Mesendoderm (in vitro differentiated cells): ENCODE measurements around the gene MARCO. TPM values are rescaled to one million over a fixed set of nuclear protein-coding genes. Genes with fewer than 3 reads are reported as not detected.

ENCODE experiments used
- DNase-seq: peaks from one replicate; pipeline ENCODE4 v3.0.0; 2013
- H2AK5ac ChIP-seq: 2 replicates; pipeline ENCODE4 v1.6.1; 2013; ENCODE audit warnings: low read length, inconsistent platforms
- H2BK120ac ChIP-seq: 2 replicates; pipeline ENCODE4 v1.6.1; 2013; ENCODE audit warnings: low read depth, mild to moderate bottlenecking, low read length, moderate library complexity, mixed read lengths
- H2BK15ac ChIP-seq: replicated peaks from 2 replicates; pipeline ENCODE4 v1.6.1; 2013; ENCODE audit warnings: low read depth, mild to moderate bottlenecking, moderate library complexity
- H2BK5ac ChIP-seq: 2 replicates; pipeline ENCODE4 v1.6.1; 2013; ENCODE audit warnings: low read length, inconsistent platforms
- H3K18ac ChIP-seq: 2 replicates; pipeline ENCODE4 v1.6.1; 2013; ENCODE audit warnings: mild to moderate bottlenecking, low read length, mixed read lengths
- H3K23ac ChIP-seq: one replicate; pipeline ENCODE4 v1.6.1; 2013; ENCODE audit warnings: low read length
- H3K27ac ChIP-seq: 2 replicates; pipeline ENCODE4 v1.5.1; 2013; ENCODE audit warnings: low read depth, mild to moderate bottlenecking, inconsistent platforms, low read length, moderate library complexity
- H3K27me3 ChIP-seq: 2 replicates; pipeline ENCODE4 v1.6.1; 2013; ENCODE audit warnings: low read length, control low read depth, mild to moderate bottlenecking, inconsistent platforms; ENCODE audit not compliant: insufficient read depth, poor library complexity
- H3K36me3 ChIP-seq: 2 replicates; pipeline ENCODE4 v1.6.1; 2013; ENCODE audit warnings: low read length, inconsistent platforms; ENCODE audit not compliant: control insufficient read depth, insufficient read depth
- H3K4ac ChIP-seq: one replicate; pipeline ENCODE4 v1.6.1; 2013; ENCODE audit warnings: low read depth, mild to moderate bottlenecking, low read length, moderate library complexity
- H3K4me1 ChIP-seq: 2 replicates; pipeline ENCODE4 v1.6.1; 2013; ENCODE audit warnings: low read depth, low read length, inconsistent platforms; ENCODE audit not compliant: control insufficient read depth
- H3K4me2 ChIP-seq: 2 replicates; pipeline ENCODE4 v1.6.1; 2013; ENCODE audit warnings: low read length
- H3K4me3 ChIP-seq: 2 replicates; pipeline ENCODE4 v1.5.1; 2013; ENCODE audit warnings: mild to moderate bottlenecking, low read length
- H3K56ac ChIP-seq: one replicate; pipeline ENCODE4 v1.6.1; 2013; ENCODE audit warnings: low read length
- H3K79me1 ChIP-seq: 2 replicates; pipeline ENCODE4 v1.6.1; 2013; ENCODE audit warnings: low read length, inconsistent platforms
- H3K79me2 ChIP-seq: 2 replicates; pipeline ENCODE4 v1.6.1; 2013; ENCODE audit warnings: mild to moderate bottlenecking, low read length; ENCODE audit not compliant: control insufficient read depth, insufficient read depth
- H3K9ac ChIP-seq: 2 replicates; pipeline ENCODE4 v1.6.1; 2013; ENCODE audit warnings: low read length, inconsistent platforms
- H4K5ac ChIP-seq: one replicate; pipeline ENCODE4 v1.6.1; 2013; ENCODE audit warnings: low read length
- H4K8ac ChIP-seq: one replicate; pipeline ENCODE4 v1.6.1; 2013; ENCODE audit warnings: low read depth, mild to moderate bottlenecking, control low read depth, low read length, moderate library complexity
- WGBS: extraction: QIAGEN DNeasy Blood & Tissue Kit; methylation state at CpG from one replicate; pipeline ENCODE4 v1.1.7; 2013; ENCODE audit warnings: low lambda C conversion rate, missing lambda C conversion rate; ENCODE audit not compliant: insufficient coverage; ENCODE audit errors: extremely low coverage; 5-methylcytosine and 5-hydroxymethylcytosine counted together
- polyA plus RNA-seq, 2 experiments: library from polyadenylated mRNA; stranded (reverse); fragments of 200-250 nt; gene quantifications; one replicate each; pipeline ENCODE4 v1.2.3, GENCODE V29; 2013

MARCO gene
- not detected for polyA plus RNA-seq (2013, experiment 1 of 2)
- not detected for polyA plus RNA-seq (2013, experiment 2 of 2)

DNA sequence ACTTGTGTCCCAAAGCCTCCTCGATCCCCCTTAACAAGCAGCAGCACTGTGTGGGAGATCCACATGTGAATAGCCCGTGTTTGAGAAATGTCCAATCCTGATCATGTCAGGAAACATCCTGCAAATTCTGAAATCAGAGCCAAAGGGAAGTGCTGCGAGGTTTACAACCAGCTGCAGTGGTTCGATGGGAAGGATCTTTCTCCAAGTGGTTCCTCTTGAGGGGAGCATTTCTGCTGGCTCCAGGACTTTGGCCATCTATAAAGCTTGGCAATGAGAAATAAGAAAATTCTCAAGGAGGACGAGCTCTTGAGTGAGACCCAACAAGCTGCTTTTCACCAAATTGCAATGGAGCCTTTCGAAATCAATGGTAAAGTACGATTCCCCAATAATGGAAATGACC, at the start of gene MARCO:
Gene MARCO, plus strand, starts transcription at position 164 of the 400 bp plus-strand sequence. Its CDS starts 107 bp downstream, at position 271.
- no peaks in the 10 kb centered on the region for H3K79me2 ChIP-seq
- no peak within 1 kb of the TSS for H3K56ac ChIP-seq
- H3K4ac ChIP-seq: no peak within 1 kb of the TSS
- H2AK5ac ChIP-seq: no peak within 1 kb of the TSS
- no peaks in the 10 kb centered on the region for H3K4me1 ChIP-seq
- H3K79me1 ChIP-seq: no peaks in the 10 kb centered on the region
- no CpG with 5 or more reads among the region's 7 CpGs for WGBS
- no peak within 1 kb of the TSS for H2BK15ac ChIP-seq
- H3K4me3 ChIP-seq: no peak within 1 kb of the TSS
- no peak within 1 kb of the TSS for H4K8ac ChIP-seq
- no peaks in the 10 kb centered on the region for H3K27me3 ChIP-seq
- no peak within 1 kb of the TSS for H3K9ac ChIP-seq
- no peak within 1 kb of the TSS for H2BK120ac ChIP-seq
- H3K18ac ChIP-seq: no peak within 1 kb of the TSS
- no peaks in the 10 kb centered on the region for H3K36me3 ChIP-seq
- no peak within 1 kb of the TSS for H3K27ac ChIP-seq
- no peak within 1 kb of the TSS for H3K4me2 ChIP-seq
- no peak within 1 kb of the TSS for H4K5ac ChIP-seq
- no peak for DNase-seq
- no peak within 1 kb of the TSS for H2BK5ac ChIP-seq
- no peak within 1 kb of the TSS for H3K23ac ChIP-seq

DNA sequence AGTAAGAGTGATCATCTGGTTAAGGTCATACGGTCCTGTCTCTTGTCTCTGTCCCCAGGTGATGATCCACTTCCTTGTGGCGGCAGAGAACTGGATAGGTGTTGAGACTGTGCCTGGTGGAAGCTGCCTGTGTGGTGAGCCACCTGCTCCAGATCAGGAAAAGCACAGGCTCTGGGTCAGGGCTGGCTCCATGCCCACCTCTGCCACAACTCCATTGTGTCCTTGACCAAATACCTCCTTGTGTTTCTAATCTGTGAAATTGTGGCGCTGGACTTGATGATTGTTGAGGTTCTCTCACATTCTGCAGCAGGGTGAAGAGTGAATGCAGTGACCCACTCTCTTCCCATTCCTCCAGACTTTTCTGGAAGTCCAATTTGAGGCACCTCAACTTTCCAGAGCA, 48.9 kb upstream of the MARCO start:
- DNase-seq: no peak
- H2BK5ac ChIP-seq: no peak overlapping the region
- H3K4me1 ChIP-seq: no peaks in the 10 kb centered on the region
- no peak overlapping the region for H3K9ac ChIP-seq
- H3K27me3 ChIP-seq: no peaks in the 10 kb centered on the region
- no CpG with 5 or more reads among the region's 3 CpGs for WGBS
- no peak overlapping the region for H3K56ac ChIP-seq
- H3K79me1 ChIP-seq: no peaks in the 10 kb centered on the region
- no peak overlapping the region for H3K4me3 ChIP-seq
- no peak overlapping the region for H3K4ac ChIP-seq
- no peak overlapping the region for H3K27ac ChIP-seq
- H4K8ac ChIP-seq: no peak overlapping the region
- no peak overlapping the region for H2BK15ac ChIP-seq
- no peak overlapping the region for H2AK5ac ChIP-seq
- H2BK120ac ChIP-seq: no peak overlapping the region
- H3K36me3 ChIP-seq: no peaks in the 10 kb centered on the region
- no peak overlapping the region for H3K18ac ChIP-seq
- H4K5ac ChIP-seq: no peak overlapping the region
- H3K23ac ChIP-seq: no peak overlapping the region
- H3K4me2 ChIP-seq: no peak overlapping the region
- H3K79me2 ChIP-seq: no peaks in the 10 kb centered on the region

- Histone ChIP-seq H3K79me1 (no peaks in the 10 kb centered on the region), H2BK15ac (no peak overlapping the region), H3K23ac (no peak overlapping the region), H3K4me3 (no peak overlapping the region), H3K79me2 (no peaks in the 10 kb centered on the region), H4K8ac (no peak overlapping the region), H4K5ac (no peak overlapping the region), H3K4ac (no peak overlapping the region), H3K9ac (no peak overlapping the region), H2BK120ac (no peak overlapping the region), H3K27ac (no peak overlapping the region), H2BK5ac (no peak overlapping the region), H2AK5ac (no peak overlapping the region), H3K4me1 (no peaks in the 10 kb centered on the region), H3K56ac (no peak overlapping the region), H3K36me3 (no peaks in the 10 kb centered on the region), H3K18ac (no peak overlapping the region), H3K4me2 (no peak overlapping the region), H3K27me3 (no peaks in the 10 kb centered on the region)
- DNase-seq: no peak
- no CpG with 5 or more reads among the region's 11 CpGs for WGBS
Observed at GRCh38 chr2:118902266-118903028, 39.5 kb upstream of the MARCO start.

DNA sequence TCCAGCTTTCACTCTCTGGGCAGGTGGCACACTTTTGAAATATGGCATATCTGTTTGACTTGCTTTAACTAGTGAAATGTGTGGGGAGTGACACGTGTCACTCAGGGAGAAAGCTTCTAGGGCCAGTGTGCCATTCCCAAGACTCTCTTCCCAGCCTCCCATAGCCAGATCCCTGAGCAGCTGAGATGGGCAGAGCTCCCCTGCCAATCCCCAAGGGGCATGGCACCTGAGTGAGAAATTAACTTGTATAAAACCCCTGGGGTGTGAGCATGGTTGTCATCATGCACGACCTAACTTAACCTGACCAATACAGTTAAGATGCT, 39.0 kb upstream of the MARCO start:
- Histone ChIP-seq H3K23ac (no peak overlapping the region), H3K56ac (no peak overlapping the region), H2BK120ac (no peak overlapping the region), H4K5ac (no peak overlapping the region), H3K4ac (no peak overlapping the region), H3K36me3 (no peaks in the 10 kb centered on the region), H2AK5ac (no peak overlapping the region), H2BK15ac (no peak overlapping the region), H3K79me2 (no peaks in the 10 kb centered on the region), H3K4me2 (no peak overlapping the region), H3K79me1 (no peaks in the 10 kb centered on the region), H4K8ac (no peak overlapping the region), H3K4me1 (no peaks in the 10 kb centered on the region), H3K27ac (no peak overlapping the region), H3K4me3 (no peak overlapping the region), H3K27me3 (no peaks in the 10 kb centered on the region), H2BK5ac (no peak overlapping the region), H3K9ac (no peak overlapping the region), H3K18ac (no peak overlapping the region)
- no CpG with 5 or more reads among the region's 2 CpGs for WGBS
- DNase-seq: no peak

DNA sequence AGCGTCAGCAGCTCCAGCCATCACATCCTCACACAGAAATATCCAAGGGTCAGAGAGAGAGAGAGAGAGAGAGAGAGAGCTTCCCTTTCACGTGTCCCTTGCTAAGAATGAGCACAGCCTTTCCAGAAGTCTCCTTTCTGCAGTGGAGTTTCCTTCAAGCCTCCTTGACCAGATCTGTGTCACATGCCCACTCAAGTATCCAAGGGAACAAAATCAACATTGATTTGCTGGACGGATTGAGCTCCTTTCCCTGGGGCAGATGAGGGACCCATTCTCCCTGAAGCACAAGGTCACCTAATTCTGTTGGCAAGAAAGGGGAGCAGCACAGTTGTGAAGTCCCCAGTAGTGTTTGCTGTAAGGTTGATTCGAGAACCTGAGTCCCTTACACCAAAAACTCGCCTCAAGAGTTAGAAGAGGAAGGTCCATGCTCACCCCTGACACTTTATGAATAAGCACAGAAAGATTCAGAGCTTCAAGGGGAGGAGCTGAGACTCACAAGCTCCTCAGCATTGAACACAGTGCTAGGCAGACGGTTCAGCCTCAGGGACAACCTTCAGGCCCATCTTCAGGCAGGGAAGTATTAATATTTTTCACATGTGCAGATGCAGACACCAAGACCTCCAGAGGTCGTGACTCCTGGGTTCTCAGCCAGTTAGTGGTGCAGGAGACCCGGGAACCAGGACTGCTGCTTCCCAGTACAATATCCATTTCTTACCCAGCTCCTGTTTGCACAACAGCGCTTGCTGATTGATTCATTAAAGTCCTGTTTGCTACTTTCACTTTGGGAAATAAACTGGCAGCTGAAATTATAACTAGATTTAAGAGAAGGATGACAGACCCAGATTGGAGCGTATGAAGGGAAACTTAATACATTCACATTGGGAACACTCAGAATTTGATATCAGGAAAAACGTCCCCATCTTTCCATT, 38.2 kb upstream of the MARCO start:
- H3K36me3 ChIP-seq: no peaks in the 10 kb centered on the region
- no peak overlapping the region for H3K56ac ChIP-seq
- H3K18ac ChIP-seq: no peak overlapping the region
- no peak overlapping the region for H3K4me3 ChIP-seq
- no peak overlapping the region for H3K23ac ChIP-seq
- no peaks in the 10 kb centered on the region for H3K79me2 ChIP-seq
- H3K4me2 ChIP-seq: no peak overlapping the region
- H2BK120ac ChIP-seq: no peak overlapping the region
- H3K9ac ChIP-seq: no peak overlapping the region
- H3K4ac ChIP-seq: no peak overlapping the region
- H3K79me1 ChIP-seq: no peaks in the 10 kb centered on the region
- no CpG with 5 or more reads among the region's 11 CpGs for WGBS
- no peak overlapping the region for H3K27ac ChIP-seq
- H4K8ac ChIP-seq: no peak overlapping the region
- H4K5ac ChIP-seq: no peak overlapping the region
- no peaks in the 10 kb centered on the region for H3K4me1 ChIP-seq
- H3K27me3 ChIP-seq: no peaks in the 10 kb centered on the region
- H2AK5ac ChIP-seq: no peak overlapping the region
- DNase-seq: no peak
- H2BK5ac ChIP-seq: no peak overlapping the region
- no peak overlapping the region for H2BK15ac ChIP-seq
